MCF 10A (cell line): ENCODE results near the gene TAF4B. TPM values are rescaled to one million over a fixed set of nuclear protein-coding genes. Genes with fewer than 3 reads are reported as not detected.
"Not testable (repeated sequence)": the region's sequence is repeated elsewhere in the genome, so short reads cannot be mapped to it uniquely, and the experiment has no call there.

ENCODE experiments used
- BruUV-seq: library from RNA; stranded (reverse); fragments of 400-500 nt; replicated peaks from 2 replicates; lab custom pipeline; 2021; lab: Mats Ljungman, UMichigan
- CTCF ChIA-PET: fragments of 300-600 bp; sonication (Branson Sonifier 250); formaldehyde crosslinking; extraction: SDS; loops from one replicate; lab custom pipeline; 2021; ENCODE audit warnings: antibody characterized with exemption, inconsistent platforms; lab: Yijun Ruan, JAX
- POLR2A ChIA-PET: fragments of 300-600, 350-650 bp; sonication (Branson Sonifier 250); formaldehyde crosslinking; extraction: SDS; loops from one replicate; lab custom pipeline; 2020; ENCODE audit warnings: antibody characterized with exemption, inconsistent platforms; lab: Yijun Ruan, JAX
- DNase-seq: peaks from one replicate; pipeline ENCODE4 v3.0.0-alpha.2; 2018; ENCODE audit not compliant: unreplicated experiment
- H3K27ac Mint-ChIP-seq: one replicate; pipeline ENCODE4 v1.8.0; 2022; ENCODE audit warnings: mild to moderate bottlenecking, low read depth, mixed read lengths; ENCODE audit not compliant: unreplicated experiment
- H3K27me3 Mint-ChIP-seq: one replicate; pipeline ENCODE4 v1.8.0; 2022; ENCODE audit warnings: mixed read lengths; ENCODE audit not compliant: insufficient read depth, unreplicated experiment
- H3K36me3 Mint-ChIP-seq: one replicate; pipeline ENCODE4 v1.8.0; 2022; ENCODE audit warnings: mild to moderate bottlenecking, moderate library complexity, mixed read lengths; ENCODE audit not compliant: insufficient read depth, unreplicated experiment
- H3K4me1 Mint-ChIP-seq: one replicate; pipeline ENCODE4 v1.8.0; 2022; ENCODE audit warnings: mixed read lengths; ENCODE audit not compliant: insufficient read depth, unreplicated experiment
- H3K4me3 Mint-ChIP-seq: one replicate; pipeline ENCODE4 v1.8.0; 2022; ENCODE audit warnings: mild to moderate bottlenecking, moderate library complexity, mixed read lengths; ENCODE audit not compliant: unreplicated experiment
- H3K9me3 Mint-ChIP-seq: one replicate; pipeline ENCODE4 v1.8.0; 2022; ENCODE audit warnings: mixed read lengths; ENCODE audit not compliant: unreplicated experiment
- CTCF ChIP-seq: fragments of 200-600 bp; IDR thresholded peaks from one replicate; pipeline ENCODE4 v1.8.0; 2022; ENCODE audit warnings: antibody characterized with exemption, mild to moderate bottlenecking; ENCODE audit not compliant: unreplicated experiment
- intact Hi-C: fragments of 100-400 bp; cut with micrococcal nuclease; formaldehyde crosslinking; loops from 2 replicates; pipeline ENCODE4 v1.14.1; 2022
- total RNA-seq: library from RNA; stranded (reverse); gene quantifications from 2 replicates; pipeline ENCODE4 v1.2.3, GENCODE V29; 2022

The TAF4B gene
- total RNA-seq, 1 experiment from 2014 or later = 9.2 TPM

DNA sequence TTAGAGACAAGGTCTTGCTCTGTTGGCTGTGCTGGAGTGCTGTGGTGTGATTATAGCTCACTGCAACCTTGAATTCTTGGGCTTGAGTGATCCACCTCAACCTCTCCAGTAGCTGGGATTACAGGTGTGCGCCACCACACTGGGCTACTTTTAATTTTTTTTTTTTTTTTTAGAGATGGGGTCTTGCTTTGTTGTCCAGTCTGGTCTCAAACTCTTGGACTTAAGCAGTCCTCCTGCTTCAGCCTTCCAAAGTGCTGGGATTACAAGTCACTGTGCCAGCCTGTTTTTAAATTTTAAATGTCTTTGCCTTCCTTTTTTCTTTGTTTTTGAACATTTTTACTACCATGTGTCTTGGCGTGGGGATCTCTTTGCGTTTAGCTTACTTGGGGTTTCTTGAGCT is 32.5 kb downstream of the TAF4B start:
- CTCF ChIA-PET = interaction anchor here (1.0 kb wide), 1 partner anchor 16 kb away, joined by 3 read pairs; no protein-coding TSS in a partner anchor
- intact Hi-C loops = no loop called here
- Mint-ChIP-seq H3K27me3 (no peaks in the 10 kb centered on the region), H3K4me3 (no peak overlapping the region), H3K36me3 (peaks cover under 1% of the 10 kb centered on the region), H3K4me1 (no peaks in the 10 kb centered on the region), H3K9me3 (no peaks in the 10 kb centered on the region), H3K27ac (no peak overlapping the region)
- POLR2A ChIA-PET = interaction anchor here (0.7 kb wide), 1 partner anchor 499 kb away, joined by 3 read pairs; no protein-coding TSS in a partner anchor
- TF ChIP-seq CTCF = no peak
- no peak for DNase-seq
- no TSS peak for BruUV-seq

GRCh38 chr18:26259416-26259815 is 33.2 kb downstream of the TAF4B start:
- intact Hi-C loops, H3K27ac Mint-ChIP-seq, H3K36me3 Mint-ChIP-seq, H3K27me3 Mint-ChIP-seq, H3K9me3 Mint-ChIP-seq, BruUV-seq, H3K4me1 Mint-ChIP-seq, CTCF ChIA-PET, H3K4me3 Mint-ChIP-seq, DNase-seq: not testable (repeated sequence)
- POLR2A ChIA-PET = interaction anchor here (0.7 kb wide), 1 partner anchor 498 kb away, joined by 3 read pairs; no protein-coding TSS in a partner anchor

DNA sequence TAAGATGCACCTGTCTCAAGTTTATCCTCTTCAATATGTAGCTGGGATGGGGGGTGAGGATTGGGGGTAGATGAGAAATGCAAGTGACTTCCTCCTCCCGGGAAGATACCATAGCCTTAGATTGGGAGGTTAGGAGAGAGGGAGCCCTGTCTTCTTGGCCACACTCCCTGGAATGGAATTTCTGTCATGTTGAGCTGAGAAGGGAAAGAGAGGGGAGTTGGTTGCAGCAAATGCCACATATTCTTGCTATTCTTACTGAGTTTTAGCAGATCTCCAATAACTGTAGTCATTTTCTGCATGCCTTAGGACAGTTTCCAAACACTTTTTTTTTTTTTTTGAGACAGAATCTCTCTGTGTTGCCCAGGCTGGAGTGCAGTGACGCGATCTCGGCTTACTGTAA is 35.9 kb downstream of the TAF4B start:
- Mint-ChIP-seq H3K27me3 (no peaks in the 10 kb centered on the region), H3K27ac (no peak overlapping the region), H3K4me3 (no peak overlapping the region), H3K9me3 (no peaks in the 10 kb centered on the region), H3K36me3 (peaks cover 5% of the 10 kb centered on the region), H3K4me1 (no peaks in the 10 kb centered on the region)
- no TSS peak for BruUV-seq
- ChIA-PET POLR2A (interaction anchor here (1.6 kb wide), 1 partner anchor 11 kb away, joined by 4 read pairs; no protein-coding TSS in a partner anchor), CTCF (interaction anchor here (0.7 kb wide), 1 partner anchor 631 kb away, joined by 6 read pairs; no protein-coding TSS in a partner anchor)
- no peak for TF ChIP-seq CTCF
- DNase-seq = no peak
- intact Hi-C loops = no loop called here

- BruUV-seq = no TSS peak
- peaks cover 8% of the 10 kb centered on the region for H3K4me1 Mint-ChIP-seq
- H3K9me3 Mint-ChIP-seq = no peaks in the 10 kb centered on the region
- no peak overlapping the region for H3K4me3 Mint-ChIP-seq
- H3K27me3 Mint-ChIP-seq = no peaks in the 10 kb centered on the region
- DNase-seq = no peak
- H3K36me3 Mint-ChIP-seq = peaks cover 18% of the 10 kb centered on the region
- no peak for TF ChIP-seq CTCF
- H3K27ac Mint-ChIP-seq = peak overlapping the region; percentile 76
- ChIA-PET POLR2A (interaction anchor here (0.6 kb wide), 1 partner anchor 55 kb away, joined by 4 read pairs; no protein-coding TSS in a partner anchor), CTCF (interaction anchor here (0.6 to 0.7 kb wide), 2 partner anchors 12 to 54 kb away, joined by 3 read pairs; no protein-coding TSS in a partner anchor)
- intact Hi-C loops = loop anchor here (5.0 kb wide), 1 partner anchor 40 kb away; the partner anchor contains the start of gene TAF4B
These were observed 41.2 kb downstream of the TAF4B start for GRCh38 chr18:26267357-26267930.
